Measurements from ENCODE around the gene SHLD1.

Gene SHLD1

DNA sequence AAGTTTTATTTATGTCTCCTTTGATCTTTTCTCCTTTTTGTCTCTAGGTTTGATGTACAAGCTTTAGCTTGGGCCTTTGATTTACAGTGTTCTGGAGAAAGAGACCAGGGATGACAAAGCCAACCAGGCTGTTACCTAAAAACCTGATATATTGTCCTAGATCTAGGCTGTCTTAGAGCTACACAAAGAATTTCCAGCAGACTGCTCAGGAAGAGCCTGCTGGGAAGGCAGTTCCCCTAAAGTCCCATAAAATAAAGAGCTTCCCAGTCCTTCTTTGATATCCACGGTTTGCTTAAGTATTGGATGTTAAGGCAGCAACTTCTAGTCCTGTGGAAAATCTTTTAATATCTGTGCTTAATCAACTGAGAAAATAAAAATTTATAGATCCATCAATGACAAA lies 70.5 kb downstream of the SHLD1 start:
- no peak for DNase-seq (ENCODE audit: low spot score)

DNA sequence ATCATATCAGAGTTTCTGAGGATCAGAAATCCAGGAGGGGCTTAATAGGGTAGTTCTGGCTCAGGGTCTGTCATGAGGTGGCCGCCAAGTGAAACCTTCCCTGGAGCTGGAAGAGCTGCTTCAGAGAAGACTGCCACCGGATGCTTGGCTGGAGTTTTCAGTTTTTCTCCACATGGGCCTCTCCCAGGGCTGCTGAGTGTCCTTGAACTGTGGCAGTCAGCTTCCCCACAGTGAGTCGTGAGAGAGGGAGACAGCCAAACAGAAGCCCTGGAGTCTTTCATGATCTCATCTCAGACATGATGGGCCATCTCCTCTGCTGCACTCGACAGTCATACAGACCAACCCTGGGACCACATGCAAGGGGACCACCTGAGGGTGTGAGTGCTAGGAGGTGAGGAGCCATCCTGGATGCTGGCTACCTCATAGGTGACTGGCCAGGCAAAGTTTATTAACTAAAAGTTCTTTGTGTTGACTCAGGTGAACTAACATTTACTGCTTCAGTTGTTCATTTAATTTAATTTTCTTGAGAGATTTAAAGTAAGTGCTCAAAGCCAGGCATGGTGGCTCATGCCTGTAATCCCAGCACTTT lies 71.5 kb downstream of the SHLD1 start:
- no peak for DNase-seq (ENCODE audit: low spot score)

- DNase-seq (ENCODE audit: low spot score): no peak
These were observed 72.4 kb downstream of the SHLD1 start for GRCh38 chr20:5822569-5822968.

DNA sequence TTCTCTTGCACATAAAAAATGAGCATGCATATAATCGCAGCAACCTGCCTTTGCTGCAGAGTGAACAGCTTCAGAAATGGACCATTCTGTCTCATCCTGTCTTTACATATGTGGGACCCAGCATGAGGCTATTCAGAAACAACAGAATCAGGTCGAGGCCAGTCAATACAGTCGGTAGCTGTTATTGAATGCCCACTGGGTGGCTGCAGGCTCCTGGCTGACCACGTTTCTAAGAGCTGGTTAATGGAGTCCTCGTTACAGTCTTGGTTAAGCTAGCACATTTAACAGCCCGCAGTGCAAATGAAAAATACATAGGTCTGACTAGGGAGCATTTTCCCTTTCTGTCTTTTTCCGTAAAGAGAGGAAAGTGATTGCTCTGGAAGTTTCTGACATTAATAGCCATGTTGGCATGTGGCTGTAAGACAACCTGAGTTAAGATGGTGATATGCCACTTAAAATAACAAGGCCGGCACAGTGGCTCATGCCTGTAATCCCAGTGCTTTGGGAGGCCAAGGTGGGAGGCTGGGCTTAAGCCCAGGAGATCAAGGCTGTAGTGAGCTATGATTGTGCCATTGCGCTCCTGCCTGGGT lies 75.0 kb downstream of the SHLD1 start:
- no peak for DNase-seq (ENCODE audit: low spot score)

DNA sequence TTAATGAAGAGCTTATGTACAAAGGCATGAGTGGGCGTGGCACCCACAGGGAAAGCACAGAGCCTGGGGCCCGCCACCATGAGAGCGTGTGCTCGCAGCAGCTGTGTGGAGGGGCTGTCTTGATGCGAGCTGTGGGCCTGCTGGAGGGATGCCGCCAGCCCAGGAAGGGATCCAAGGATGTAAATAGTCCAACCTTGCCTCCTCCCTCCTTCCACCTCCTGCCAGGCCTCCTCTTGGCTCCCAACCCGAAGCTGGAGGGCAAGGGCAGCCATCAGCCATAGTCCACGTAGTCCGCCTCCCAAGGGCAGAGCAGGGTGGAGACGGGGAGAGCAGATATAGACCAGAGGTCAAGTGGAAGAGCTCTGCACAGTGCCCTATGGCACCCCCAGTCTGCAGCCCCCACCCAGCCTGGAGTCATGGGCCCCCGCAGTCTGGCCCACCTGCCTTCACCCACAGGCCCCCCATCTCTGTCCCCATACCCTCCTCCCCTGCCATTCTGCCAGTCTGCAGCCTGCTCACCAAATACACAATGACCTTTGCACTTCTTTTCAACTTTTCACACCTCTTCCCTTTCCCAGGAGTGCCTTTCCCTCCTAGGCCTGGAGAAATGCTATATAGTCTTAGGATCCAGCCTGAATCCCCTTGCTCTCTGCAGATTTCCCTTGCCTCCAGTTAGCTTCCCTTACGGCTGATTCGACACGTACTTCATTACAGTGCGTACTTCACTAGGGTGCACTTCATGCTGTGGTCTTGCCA lies 77.1 kb downstream of the SHLD1 start:
- DNase-seq (ENCODE audit: low spot score): no peak

- no peak for DNase-seq (ENCODE audit: low spot score)
These were observed 77.7 kb downstream of the SHLD1 start for GRCh38 chr20:5827861-5828260.

GRCh38 chr20:5829241-5829809 lies 79.1 kb downstream of the SHLD1 start:
- DNase-seq (ENCODE audit: low spot score): no peak

- no peak for DNase-seq (ENCODE audit: low spot score)
These were observed 81.5 kb downstream of the SHLD1 start for GRCh38 chr20:5831539-5832237.

DNA sequence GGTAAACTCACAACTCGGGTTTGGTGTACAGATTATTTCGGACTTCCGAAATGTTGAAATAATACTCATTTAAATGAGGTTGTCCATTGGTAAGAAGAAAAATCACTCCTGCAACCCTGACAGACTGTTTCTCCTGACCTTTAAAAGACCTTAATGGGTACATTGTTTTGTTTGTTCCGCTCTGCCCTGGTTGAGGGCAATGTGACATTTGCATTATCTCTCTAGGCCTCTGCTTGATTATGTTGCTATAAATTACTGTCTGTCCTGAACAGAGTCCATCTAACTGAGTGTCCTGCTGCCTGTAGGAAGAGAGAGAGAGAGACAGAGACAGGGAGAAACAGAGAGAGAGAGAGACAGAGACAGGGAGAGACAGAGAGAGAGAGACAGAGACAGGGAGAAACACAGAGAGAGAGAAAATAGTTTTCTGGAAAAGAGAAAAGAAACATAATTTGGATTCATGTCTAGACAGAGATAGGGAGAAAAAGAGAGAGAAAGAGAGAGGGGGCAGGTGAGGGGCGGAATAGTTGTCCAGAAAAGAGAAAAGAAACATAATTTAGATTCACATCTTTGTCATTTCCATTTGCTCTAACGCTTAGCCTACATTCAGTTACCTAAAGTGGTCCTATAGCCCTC lies 83.2 kb downstream of the SHLD1 start:
- DNase-seq (ENCODE audit: low spot score): no peak

DNA sequence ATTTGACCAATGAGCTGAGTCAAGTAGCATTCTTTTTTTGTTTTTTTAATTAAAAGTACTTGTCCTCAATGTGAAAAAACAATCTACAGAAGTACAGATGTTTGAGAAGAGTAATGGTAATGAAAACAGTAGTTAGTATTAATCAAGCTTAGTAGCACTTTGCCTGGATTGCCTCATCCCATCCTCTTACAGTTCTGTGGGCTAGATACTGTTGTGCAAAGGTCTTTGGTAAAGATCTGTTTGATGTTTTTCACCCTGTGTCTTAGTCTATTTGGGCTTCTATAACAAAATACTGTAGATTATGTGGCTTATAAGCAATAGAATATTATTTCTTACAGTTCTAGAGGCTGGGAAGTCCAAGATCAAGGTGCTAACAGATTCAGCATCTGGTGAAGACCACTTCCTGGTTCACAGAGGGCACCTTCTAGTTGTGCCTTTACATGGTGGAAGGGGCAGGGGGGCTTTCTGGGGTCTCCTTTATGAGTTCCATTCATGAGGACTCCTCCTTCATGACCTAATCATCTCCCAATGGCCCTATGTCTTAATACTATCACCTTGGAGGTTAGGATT lies 84.3 kb downstream of the SHLD1 start:
- DNase-seq (ENCODE audit: low spot score): no peak

GRCh38 chr20:5835321-5835821 lies 85.2 kb downstream of the SHLD1 start:
- DNase-seq (ENCODE audit: low spot score): no peak

DNA sequence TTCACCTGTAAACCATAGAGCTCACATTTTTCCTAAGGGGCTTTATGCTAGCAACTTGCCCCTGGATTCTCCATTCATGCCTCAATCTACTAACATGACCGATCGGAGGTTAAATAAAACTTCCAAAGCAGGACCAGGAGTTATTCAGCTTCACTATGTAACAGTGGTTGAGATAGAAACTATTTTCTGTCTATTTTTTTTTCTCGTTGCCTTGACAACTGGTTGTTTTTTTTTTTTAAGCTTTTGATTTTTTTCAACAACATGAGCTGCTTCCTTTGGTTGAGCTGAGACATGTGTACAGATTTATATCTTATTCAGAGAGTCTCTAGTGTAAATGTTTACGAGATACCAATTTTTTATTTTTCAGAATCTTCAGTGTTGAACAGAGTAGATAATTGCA lies 85.7 kb downstream of the SHLD1 start:
- DNase-seq (ENCODE audit: low spot score): no peak

GRCh38 chr20:5836569-5836968 lies 86.4 kb downstream of the SHLD1 start:
- DNase-seq (ENCODE audit: low spot score): no peak

GRCh38 chr20:5840411-5841002 lies 90.3 kb downstream of the SHLD1 start:
- DNase-seq (ENCODE audit: low spot score): no peak

GRCh38 chr20:5841522-5841921 lies 91.3 kb downstream of the SHLD1 start:
- no peak for DNase-seq (ENCODE audit: low spot score)

DNA sequence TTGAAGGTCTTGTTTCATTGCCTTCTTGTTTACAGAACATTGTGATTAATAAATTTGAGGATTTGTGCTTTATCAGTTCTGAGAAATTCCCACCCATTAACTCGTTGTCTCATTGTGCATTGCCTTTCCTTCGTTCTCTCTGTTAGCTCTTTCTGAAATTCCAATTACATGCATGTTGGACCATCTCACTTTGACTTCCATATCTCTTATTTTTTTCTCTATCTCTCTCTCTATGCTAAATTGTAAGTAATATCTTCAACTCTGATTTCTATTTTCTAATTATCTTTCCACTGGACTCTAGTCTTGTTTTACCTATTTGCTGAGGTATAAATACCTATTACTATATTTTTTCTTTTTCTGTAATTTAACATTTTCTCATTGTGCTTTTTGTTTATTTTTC lies 92.3 kb downstream of the SHLD1 start:
- DNase-seq (ENCODE audit: low spot score): no peak

DNA sequence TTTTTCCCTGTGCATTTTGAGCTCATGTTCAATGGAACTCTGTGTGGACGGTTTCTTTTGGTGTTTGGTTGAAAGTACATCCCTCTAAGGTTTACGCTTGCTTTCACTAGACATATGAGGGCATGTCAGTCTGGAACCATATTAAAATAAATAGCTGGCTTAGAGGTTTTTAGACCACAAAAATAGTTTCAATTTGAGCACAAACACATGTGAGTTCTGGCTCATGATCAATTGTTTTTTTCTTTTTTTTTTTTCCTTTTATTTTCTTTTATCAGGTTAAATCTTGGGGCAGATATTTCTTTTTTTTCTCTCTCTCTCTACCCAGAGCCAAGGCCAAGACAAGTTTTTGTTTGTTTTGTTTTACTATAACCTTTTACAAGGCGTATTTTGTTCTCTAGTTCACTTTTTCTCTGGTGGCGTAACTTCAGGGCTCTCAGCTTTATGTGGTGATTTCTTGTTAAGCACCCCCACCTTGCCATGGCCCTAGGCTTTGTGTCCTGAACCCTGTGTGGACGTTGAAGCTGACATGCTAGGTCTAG lies 92.9 kb downstream of the SHLD1 start:
- peak; percentile 76 for DNase-seq (ENCODE audit: low spot score)

GRCh38 chr20:5844063-5844681 lies 94.0 kb downstream of the SHLD1 start:
- DNase-seq (ENCODE audit: low spot score): peak; percentile 92

DNA sequence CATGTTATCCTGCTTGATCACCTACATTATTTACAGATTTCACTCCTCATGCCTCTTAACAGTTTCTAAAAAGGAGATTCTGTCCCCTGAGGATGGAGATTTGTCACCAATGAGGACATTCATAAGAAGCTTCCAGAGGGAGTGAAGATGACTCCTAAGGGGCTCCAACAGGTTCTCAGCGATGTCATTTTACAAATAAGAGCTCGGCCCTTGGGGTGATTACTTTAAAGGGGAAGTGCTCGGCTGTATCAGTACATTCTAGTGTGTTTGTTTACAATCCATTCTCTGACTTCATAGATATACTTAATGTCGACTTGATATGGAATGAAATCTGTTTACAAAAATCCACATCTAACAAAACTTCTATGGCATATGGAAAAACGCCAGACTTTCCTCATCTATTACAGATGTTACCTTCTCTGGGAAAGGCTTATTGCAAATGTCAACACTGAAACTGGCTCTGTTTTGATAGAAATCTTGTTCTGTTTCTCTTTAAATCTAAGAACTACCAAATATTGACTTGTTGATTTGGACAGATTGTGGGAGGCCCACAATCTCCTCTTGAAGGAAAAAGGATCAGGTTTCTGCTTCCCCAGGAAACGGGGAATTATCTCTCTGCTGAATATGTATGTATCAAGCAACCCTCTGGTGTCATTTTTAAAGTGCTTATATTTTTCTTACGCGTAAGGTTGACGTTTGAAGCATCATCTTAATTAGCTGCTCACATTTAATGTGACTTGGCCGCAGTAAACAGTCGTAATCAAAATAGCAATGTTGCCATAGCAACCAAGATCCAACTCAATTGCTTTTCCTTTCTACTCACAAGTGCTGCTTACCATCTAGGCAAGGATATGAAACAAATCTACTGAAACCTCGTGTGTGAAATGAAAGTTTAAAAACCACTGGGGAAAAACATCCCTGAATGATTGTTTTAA lies 95.7 kb downstream of the SHLD1 start:
- peak; percentile 51 for DNase-seq (ENCODE audit: low spot score)

All from activated CD4-positive, alpha-beta T cell treated with anti-CD3 and anti-CD28 coated beads, Interleukin-2, Interleukin-4, amounts not matched to agents 100 ng/mL and 50 ng/mL, durations not matched to agents 16 hours and 8 hours (primary cell).